ENCODE measurements around the gene OR4D10. TPM values are rescaled to one million over a fixed set of nuclear protein-coding genes. Genes with fewer than 3 reads are reported as not detected.

Gene OR4D10
- total RNA-seq, 4 donors from 2014 or later = not detected

DNA sequence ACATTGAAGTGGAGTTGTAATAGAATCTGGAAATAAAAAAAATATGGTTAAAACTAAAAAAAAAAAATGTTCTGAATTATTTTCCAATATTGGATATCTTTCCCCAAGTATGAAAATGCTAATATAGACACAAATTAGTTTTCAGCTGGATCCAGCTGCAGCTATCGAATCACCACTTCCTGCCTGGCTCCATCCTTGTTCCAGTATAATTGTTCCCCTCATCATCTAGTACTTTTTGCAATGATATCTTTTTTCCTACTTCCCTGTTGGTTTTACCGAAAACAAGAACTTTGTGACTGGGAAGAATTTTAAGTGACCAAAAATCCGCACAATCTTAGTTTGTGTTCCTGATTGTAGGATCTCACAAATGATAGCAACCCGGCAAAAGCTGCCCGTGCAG, 47.6 kb downstream of the OR4D10 start:
- intact Hi-C loops (cut with DNase I; ENCODE audit: low total_unique reads) = no loop called here
- Histone ChIP-seq H3K9me3 (no peaks in the 10 kb centered on the region), H3K27ac (no peak overlapping the region), H3K27me3 (no peaks in the 10 kb centered on the region), H3K36me3 (no peaks in the 10 kb centered on the region), H3K4me1 (no peaks in the 10 kb centered on the region), H3K4me3 (no peak overlapping the region)
- no peak for DNase-seq
- TF ChIP-seq, protein P1, sequence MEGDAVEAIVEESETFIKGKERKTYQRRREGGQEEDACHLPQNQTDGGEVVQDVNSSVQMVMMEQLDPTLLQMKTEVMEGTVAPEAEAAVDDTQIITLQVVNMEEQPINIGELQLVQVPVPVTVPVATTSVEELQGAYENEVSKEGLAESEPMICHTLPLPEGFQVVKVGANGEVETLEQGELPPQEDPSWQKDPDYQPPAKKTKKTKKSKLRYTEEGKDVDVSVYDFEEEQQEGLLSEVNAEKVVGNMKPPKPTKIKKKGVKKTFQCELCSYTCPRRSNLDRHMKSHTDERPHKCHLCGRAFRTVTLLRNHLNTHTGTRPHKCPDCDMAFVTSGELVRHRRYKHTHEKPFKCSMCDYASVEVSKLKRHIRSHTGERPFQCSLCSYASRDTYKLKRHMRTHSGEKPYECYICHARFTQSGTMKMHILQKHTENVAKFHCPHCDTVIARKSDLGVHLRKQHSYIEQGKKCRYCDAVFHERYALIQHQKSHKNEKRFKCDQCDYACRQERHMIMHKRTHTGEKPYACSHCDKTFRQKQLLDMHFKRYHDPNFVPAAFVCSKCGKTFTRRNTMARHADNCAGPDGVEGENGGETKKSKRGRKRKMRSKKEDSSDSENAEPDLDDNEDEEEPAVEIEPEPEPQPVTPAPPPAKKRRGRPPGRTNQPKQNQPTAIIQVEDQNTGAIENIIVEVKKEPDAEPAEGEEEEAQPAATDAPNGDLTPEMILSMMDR (IDR thresholded peaks at IDR 0.05) = no peak
- no peak for TF ChIP-seq POLR2A (IDR thresholded peaks at IDR 0.05)

DNA sequence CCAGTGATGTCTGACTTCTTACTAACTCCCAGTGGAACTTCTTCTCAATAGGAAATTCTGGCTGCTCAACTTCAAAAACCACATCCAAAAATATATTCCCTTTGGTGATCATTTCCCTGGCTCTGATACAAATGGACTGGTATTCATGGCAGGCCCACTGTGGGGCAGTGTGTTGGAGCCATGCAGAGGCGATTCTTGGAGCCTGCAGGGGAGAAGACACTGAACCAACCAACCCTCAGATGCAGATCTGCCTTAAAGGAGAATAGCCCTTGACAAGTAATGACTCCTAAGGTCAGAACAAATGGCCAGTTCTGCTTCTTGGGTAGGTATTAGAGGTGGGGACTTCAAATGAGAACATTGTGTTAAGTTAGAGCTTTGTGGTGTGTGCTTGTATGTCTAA, 50.4 kb downstream of the OR4D10 start:
- intact Hi-C loops (cut with DNase I; ENCODE audit: low total_unique reads) = no loop called here
- Histone ChIP-seq H3K4me3 (no peak overlapping the region), H3K36me3 (no peaks in the 10 kb centered on the region), H3K9me3 (no peaks in the 10 kb centered on the region), H3K27me3 (no peaks in the 10 kb centered on the region), H3K27ac (no peak overlapping the region), H3K4me1 (no peaks in the 10 kb centered on the region)
- no peak for DNase-seq
- TF ChIP-seq POLR2A (IDR thresholded peaks at IDR 0.05) = no peak
- TF ChIP-seq, protein P1 (IDR thresholded peaks at IDR 0.05) = no peak

DNA sequence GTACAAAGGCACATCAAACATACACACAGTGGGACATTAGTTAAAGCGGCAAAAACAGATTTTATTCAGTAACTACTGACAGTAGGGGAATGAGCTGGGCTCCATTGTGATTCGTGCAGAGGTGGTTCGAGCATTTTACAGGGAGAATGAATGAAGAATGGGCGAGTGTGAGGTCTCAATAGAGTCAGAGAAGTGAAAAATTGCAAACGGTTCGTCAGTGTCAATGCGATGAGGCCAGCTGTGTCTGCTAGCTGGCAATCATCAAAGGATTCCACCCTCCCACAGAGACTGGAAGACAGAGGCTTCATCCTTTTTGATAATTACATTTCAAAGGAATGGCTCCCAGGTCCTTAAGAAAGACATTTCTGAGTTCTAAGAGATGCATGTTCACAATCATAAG, 55.6 kb downstream of the OR4D10 start:
- Histone ChIP-seq H3K4me1 (no peaks in the 10 kb centered on the region), H3K36me3 (no peaks in the 10 kb centered on the region), H3K27ac (no peak overlapping the region), H3K27me3 (no peaks in the 10 kb centered on the region), H3K4me3 (no peak overlapping the region), H3K9me3 (no peaks in the 10 kb centered on the region)
- no peak for DNase-seq
- no peak for TF ChIP-seq POLR2A (IDR thresholded peaks at IDR 0.05)
- TF ChIP-seq, protein P1 (IDR thresholded peaks at IDR 0.05) = no peak
- intact Hi-C loops (cut with DNase I; ENCODE audit: low total_unique reads) = no loop called here

Other genes starting within 250 kb of the OR4D10 start
- gene OR5AN1, start 114.4 kb upstream of the OR4D10 start, total RNA-seq = not detected
- not detected for gene OR5A2, start 46.9 kb upstream of the OR4D10 start, total RNA-seq
- not detected for gene OR5A1, start 36.8 kb upstream of the OR4D10 start, total RNA-seq
- gene OR4D6, start 16.4 kb upstream of the OR4D10 start, total RNA-seq = not detected
- not detected for gene OR4D11, start 30.3 kb downstream of the OR4D10 start, total RNA-seq
- gene OR4D9, start 38.2 kb downstream of the OR4D10 start, total RNA-seq = not detected
- gene OSBP, start 142.5 kb downstream of the OR4D10 start, total RNA-seq = 10 to 100 TPM; 27.4 to 51.0 (median 41.9) TPM
- 10 to 100 TPM in 2 of 4 donors, 1 to 10 TPM in 2; 3.5 to 43.0 (median 17.3) TPM for gene PATL1, start 195.7 kb downstream of the OR4D10 start, total RNA-seq
- gene OR10V1, start 240.5 kb downstream of the OR4D10 start, total RNA-seq = not detected